ENCODE measurements around the gene TBC1D10A. TPM values are rescaled to one million over a fixed set of nuclear protein-coding genes. Genes with fewer than 3 reads are reported as not detected.

TBC1D10A gene
- total RNA-seq, 1 donor from 2014 or later = 5.0 TPM

DNA sequence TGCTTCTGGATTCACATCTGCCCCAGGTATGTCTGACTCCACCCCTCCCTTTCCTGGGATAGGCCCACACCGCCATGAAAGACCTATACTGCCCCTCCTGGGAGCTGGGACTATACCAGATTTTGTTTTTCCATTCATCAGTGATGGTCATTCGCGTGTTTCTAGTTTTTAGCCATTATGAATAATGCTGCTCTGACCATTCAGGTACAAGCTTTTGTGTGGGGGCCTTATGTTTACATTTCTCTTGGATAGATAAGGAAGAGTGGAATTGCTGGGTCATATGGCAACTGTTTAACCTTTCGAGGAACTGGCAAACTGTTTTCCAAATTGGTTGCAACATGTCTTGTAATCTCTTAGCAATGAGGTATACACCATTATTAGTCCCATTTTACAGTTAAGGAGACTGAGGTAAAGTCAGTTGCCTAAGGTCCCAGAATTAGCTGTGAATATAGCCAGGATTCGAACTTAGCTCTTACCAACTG is 1.2 kb upstream of the TBC1D10A start:
- no peak for DNase-seq
- peaks cover 3% of the 10 kb centered on the region for H3K27me3 Mint-ChIP-seq (ENCODE audit: unreplicated experiment)
- peaks cover 4% of the 10 kb centered on the region for H3K36me3 Mint-ChIP-seq (ENCODE audit: unreplicated experiment)
- H3K4me3 Mint-ChIP-seq (ENCODE audit: unreplicated experiment) = peak overlapping the region; percentile 81
- H3K4me1 Mint-ChIP-seq (ENCODE audit: low read depth, unreplicated experiment) = peaks cover 6% of the 10 kb centered on the region
- TF ChIP-seq, protein P1, sequence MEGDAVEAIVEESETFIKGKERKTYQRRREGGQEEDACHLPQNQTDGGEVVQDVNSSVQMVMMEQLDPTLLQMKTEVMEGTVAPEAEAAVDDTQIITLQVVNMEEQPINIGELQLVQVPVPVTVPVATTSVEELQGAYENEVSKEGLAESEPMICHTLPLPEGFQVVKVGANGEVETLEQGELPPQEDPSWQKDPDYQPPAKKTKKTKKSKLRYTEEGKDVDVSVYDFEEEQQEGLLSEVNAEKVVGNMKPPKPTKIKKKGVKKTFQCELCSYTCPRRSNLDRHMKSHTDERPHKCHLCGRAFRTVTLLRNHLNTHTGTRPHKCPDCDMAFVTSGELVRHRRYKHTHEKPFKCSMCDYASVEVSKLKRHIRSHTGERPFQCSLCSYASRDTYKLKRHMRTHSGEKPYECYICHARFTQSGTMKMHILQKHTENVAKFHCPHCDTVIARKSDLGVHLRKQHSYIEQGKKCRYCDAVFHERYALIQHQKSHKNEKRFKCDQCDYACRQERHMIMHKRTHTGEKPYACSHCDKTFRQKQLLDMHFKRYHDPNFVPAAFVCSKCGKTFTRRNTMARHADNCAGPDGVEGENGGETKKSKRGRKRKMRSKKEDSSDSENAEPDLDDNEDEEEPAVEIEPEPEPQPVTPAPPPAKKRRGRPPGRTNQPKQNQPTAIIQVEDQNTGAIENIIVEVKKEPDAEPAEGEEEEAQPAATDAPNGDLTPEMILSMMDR (IDR thresholded peaks at IDR 0.05; ENCODE audit: partially characterized antibody, unreplicated experiment) = no peak
- peaks cover 5% of the 10 kb centered on the region for H3K9me3 Mint-ChIP-seq (ENCODE audit: unreplicated experiment)
- no peak overlapping the region for H3K27ac Mint-ChIP-seq (ENCODE audit: unreplicated experiment)

DNA sequence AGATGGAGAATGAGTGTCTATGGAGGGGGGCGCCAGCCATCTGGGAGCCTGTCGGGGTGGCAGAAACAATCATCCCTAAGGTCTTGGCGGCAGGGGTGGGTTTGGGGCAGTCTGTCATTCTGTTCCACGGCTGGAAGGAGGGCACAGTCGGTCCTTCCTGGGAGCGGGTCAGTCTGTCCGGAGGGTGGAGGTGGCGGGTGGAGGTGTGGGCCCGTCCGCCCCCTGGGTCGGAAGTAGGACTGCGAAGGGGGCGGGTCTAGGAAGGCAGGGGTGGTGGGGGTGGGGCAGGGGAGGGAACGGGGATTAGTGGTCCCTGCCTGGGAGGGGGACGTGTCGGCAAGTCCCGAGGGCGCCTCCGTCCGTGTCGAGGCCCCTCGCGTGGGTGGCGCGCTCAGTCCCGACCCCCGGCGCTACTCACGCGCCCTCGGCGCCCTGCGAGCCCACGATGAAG is 461 bp downstream of the TBC1D10A start:
- Mint-ChIP-seq H3K36me3 (ENCODE audit: unreplicated experiment) (peaks cover 4% of the 10 kb centered on the region), H3K9me3 (ENCODE audit: unreplicated experiment) (peaks cover 7% of the 10 kb centered on the region), H3K27me3 (ENCODE audit: unreplicated experiment) (peaks cover 3% of the 10 kb centered on the region), H3K4me1 (ENCODE audit: low read depth, unreplicated experiment) (peaks cover 6% of the 10 kb centered on the region), H3K27ac (ENCODE audit: unreplicated experiment) (no peak overlapping the region), H3K4me3 (ENCODE audit: unreplicated experiment) (peak overlapping the region; percentile 78)
- DNase-seq = no peak
- TF ChIP-seq, protein P1 (IDR thresholded peaks at IDR 0.05; ENCODE audit: partially characterized antibody, unreplicated experiment) = no peak

DNA sequence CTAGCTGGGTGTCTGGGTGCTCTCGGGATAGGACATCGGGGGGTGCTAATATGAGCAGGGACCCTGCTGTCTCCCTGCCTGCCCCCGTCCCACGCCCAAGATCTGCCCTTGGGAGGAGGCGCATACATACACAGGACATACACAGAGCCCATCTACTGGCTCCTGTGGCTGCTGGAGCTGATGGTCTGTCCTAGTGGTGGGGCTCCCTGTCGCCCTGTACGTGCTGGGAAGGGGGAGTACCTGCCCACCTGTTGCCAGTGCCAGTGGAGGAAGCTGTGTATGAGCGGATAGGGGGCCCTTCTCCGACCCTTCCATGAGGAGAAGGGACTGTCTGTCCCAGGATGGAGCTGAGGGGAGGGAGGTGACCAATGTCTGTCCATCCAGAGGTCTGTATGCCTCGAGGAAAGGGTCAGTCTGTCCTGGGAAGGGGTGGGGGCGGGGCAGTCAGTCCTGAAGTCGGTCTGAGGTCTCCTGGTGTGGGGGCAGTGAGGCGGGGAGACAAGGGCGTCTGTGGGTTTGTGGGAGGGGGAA is 952 bp downstream of the TBC1D10A start:
- Mint-ChIP-seq H3K27ac (ENCODE audit: unreplicated experiment) (no peak overlapping the region), H3K27me3 (ENCODE audit: unreplicated experiment) (peaks cover 3% of the 10 kb centered on the region), H3K4me3 (ENCODE audit: unreplicated experiment) (peak overlapping the region; percentile 78), H3K9me3 (ENCODE audit: unreplicated experiment) (peaks cover 7% of the 10 kb centered on the region), H3K36me3 (ENCODE audit: unreplicated experiment) (peaks cover 4% of the 10 kb centered on the region), H3K4me1 (ENCODE audit: low read depth, unreplicated experiment) (peaks cover 6% of the 10 kb centered on the region)
- no peak for DNase-seq
- TF ChIP-seq, protein P1 (IDR thresholded peaks at IDR 0.05; ENCODE audit: partially characterized antibody, unreplicated experiment) = no peak

DNA sequence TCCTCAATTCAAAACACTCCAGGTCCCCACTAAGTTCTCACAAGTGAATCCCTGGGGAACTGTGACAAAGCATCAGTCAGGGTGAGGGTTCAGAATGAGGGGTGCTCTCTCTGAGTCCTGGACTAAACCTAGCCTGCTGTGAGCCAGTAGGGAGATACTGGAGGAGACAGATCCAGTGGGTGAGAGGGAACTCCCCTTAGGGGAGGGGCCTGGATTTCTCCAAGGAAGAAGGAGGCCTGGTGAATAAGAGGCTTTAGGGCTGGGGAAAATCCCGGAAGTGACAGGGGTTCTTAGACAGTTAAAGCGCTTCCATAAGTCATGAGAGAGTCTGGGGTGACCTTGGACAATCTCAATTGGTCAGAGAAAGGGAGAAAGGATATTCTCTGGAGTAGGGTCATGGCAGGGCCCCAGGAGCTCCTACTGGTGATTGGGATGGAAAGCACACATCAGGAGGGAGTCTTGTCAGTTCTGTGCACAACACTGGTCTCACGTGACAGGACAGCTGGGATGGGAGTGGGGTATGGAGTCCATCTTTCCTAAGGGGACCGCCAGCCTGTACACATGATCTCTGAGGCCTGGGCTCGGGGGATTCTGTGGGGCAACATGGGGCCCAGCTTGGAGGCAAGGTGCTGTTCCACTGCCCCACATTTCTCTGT is 1.5 kb downstream of the TBC1D10A start:
- DNase-seq = no peak
- H3K36me3 Mint-ChIP-seq (ENCODE audit: unreplicated experiment) = no peaks in the 10 kb centered on the region
- H3K27me3 Mint-ChIP-seq (ENCODE audit: unreplicated experiment) = peaks cover 3% of the 10 kb centered on the region
- H3K4me1 Mint-ChIP-seq (ENCODE audit: low read depth, unreplicated experiment) = peaks cover 6% of the 10 kb centered on the region
- no peak overlapping the region for H3K27ac Mint-ChIP-seq (ENCODE audit: unreplicated experiment)
- peak overlapping the region; percentile 52 for H3K4me3 Mint-ChIP-seq (ENCODE audit: unreplicated experiment)
- TF ChIP-seq, protein P1 (IDR thresholded peaks at IDR 0.05; ENCODE audit: partially characterized antibody, unreplicated experiment) = no peak
- peaks cover 7% of the 10 kb centered on the region for H3K9me3 Mint-ChIP-seq (ENCODE audit: unreplicated experiment)
